Esophagus muscularis mucosa (tissue), 4 donors: ENCODE data around the gene DPF1. TPM values are rescaled to one million over a fixed set of nuclear protein-coding genes. Genes with fewer than 3 reads are reported as not detected.

ENCODE experiments used
- DNase-seq: peaks from one replicate; pipeline ENCODE4 v3.0.0-alpha.2; 2017; ENCODE audit errors: extremely low spot score
- H3K27ac ChIP-seq, 4 donors: fragments of 200-600 bp; sonication (generic); replicated peaks in 1 of 4; 1 replicate in 3 of 4; 2 replicates in 1 of 4; pipeline ENCODE4 v1.5.1; 2016 to 2019; ENCODE audit warnings: mild to moderate bottlenecking in 1 of 4
- H3K27me3 ChIP-seq, 4 donors: fragments of 200-600 bp; sonication (generic); one replicate each; pipeline versions ENCODE4 v1.5.1 to v1.6.0; 2016 to 2019
- H3K36me3 ChIP-seq, 4 donors: fragments of 200-600 bp; sonication (generic); one replicate each; pipeline ENCODE4 v1.5.1; 2016 to 2019
- H3K4me1 ChIP-seq, 4 donors: fragments of 200-600 bp; sonication (generic); one replicate each; pipeline ENCODE4 v1.5.1; 2016 to 2019
- H3K4me3 ChIP-seq, 4 donors: fragments of 200-600 bp; sonication (generic); 1 replicate in 2 of 4; 2 replicates in 2 of 4; pipeline ENCODE4 v1.5.1; 2016 to 2019; ENCODE audit warnings: mild to moderate bottlenecking in 4 of 4, moderate library complexity in 1 of 4
- H3K9me3 ChIP-seq, 4 donors: fragments of 200-600 bp; sonication (generic); 1 replicate in 3 of 4; 2 replicates in 1 of 4; pipeline ENCODE4 v1.5.1; 2016 to 2019
- EP300 ChIP-seq: sonication (generic); formaldehyde crosslinking; IDR thresholded peaks from one replicate; pipeline ENCODE4 v1.6.1; 2017; ENCODE audit warnings: antibody characterized with exemption
- POLR2A ChIP-seq: fragments of 450-650 bp; IDR thresholded peaks from one replicate; pipeline ENCODE4 v1.6.1; 2017; ENCODE audit warnings: antibody characterized with exemption, moderate library complexity, mild to moderate bottlenecking, low read depth
- POLR2AphosphoS5 ChIP-seq, 2 donors: sonication (generic); formaldehyde crosslinking; IDR thresholded peaks; one replicate each; pipeline ENCODE4 v1.6.1; 2017; ENCODE audit warnings: antibody characterized with exemption in 2 of 2
- WGBS: methylation state at CpG from one replicate; pipeline ENCODE4 v1.1.5; 2018; 5-methylcytosine and 5-hydroxymethylcytosine counted together
- intact Hi-C: fragments of 100-400 bp; cut with DNase I; formaldehyde crosslinking; loops from one replicate; pipeline ENCODE4 v1.15.1; 2023
- total RNA-seq, 4 donors: library from RNA; depleted of rRNA; stranded (reverse); fragments of >200 nt; gene quantifications; one replicate each; pipeline versions ENCODE4 v1.1.0 to v1.2.1, GENCODE V29; 2016
- TF ChIP-seq, protein P1 (sequence below), 3 experiments: fragments of 200-600 bp in 2 of 3; fragments of 450-650 bp in 1 of 3; sonication (generic) in 2 of 3; IDR thresholded peaks; one replicate each; pipeline ENCODE4 v1.5.1; 2017 to 2019; ENCODE audit warnings: antibody characterized with exemption in 3 of 3, mild to moderate bottlenecking in 2 of 3, moderate library complexity in 1 of 3

Gene DPF1
- total RNA-seq, 4 donors from 2014 or later = 0.17 to 0.83 TPM; not detected in 2

DNA sequence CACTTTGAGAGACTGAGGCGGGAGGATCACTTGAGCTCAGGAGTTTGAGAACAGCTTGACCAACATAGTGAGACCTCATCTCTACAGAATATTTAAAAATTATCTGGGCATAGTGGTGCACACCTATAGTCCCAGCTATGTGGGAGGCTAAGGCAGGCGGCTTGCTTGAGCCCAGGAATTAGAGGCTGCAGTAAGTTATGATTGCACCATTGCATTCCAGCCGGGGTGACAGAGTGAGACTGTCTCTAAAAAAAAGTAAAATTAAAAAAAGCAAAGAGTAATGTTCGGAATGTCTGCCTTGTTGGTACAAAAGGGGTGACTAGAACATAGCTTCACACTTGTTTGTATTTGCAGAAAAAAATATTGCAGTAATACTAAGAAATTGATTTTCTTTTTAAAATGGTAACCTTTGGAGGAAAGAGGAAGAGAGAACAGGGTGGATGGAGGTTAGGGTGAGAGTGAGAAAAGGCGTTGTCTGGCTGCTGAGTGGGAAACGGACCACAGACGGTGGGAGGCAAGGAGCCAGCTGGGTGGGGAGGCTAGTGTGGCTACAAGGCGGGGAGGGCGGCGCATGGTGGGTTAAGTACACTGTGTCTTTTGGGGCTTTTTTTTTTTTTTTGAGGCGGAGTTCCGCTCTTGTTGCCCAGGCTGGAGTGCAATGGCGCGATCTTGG is 21.9 kb upstream of the DPF1 start:
- Histone ChIP-seq H3K27ac (peak overlapping the region; percentile 72 to 92 (median 91)), H3K4me3 (peak overlapping the region in 3 of 4 donors; percentile 10 to 18 (median 12)), H3K36me3 (peaks cover 0 to 8% (median 2%) of the 10 kb centered on the region in 4 donors), H3K27me3 (no peaks in the 10 kb centered on the region), H3K9me3 (no peaks in the 10 kb centered on the region), H3K4me1 (peaks cover 36 to 77% (median 74%) of the 10 kb centered on the region in 4 donors)
- TF ChIP-seq, protein P1, sequence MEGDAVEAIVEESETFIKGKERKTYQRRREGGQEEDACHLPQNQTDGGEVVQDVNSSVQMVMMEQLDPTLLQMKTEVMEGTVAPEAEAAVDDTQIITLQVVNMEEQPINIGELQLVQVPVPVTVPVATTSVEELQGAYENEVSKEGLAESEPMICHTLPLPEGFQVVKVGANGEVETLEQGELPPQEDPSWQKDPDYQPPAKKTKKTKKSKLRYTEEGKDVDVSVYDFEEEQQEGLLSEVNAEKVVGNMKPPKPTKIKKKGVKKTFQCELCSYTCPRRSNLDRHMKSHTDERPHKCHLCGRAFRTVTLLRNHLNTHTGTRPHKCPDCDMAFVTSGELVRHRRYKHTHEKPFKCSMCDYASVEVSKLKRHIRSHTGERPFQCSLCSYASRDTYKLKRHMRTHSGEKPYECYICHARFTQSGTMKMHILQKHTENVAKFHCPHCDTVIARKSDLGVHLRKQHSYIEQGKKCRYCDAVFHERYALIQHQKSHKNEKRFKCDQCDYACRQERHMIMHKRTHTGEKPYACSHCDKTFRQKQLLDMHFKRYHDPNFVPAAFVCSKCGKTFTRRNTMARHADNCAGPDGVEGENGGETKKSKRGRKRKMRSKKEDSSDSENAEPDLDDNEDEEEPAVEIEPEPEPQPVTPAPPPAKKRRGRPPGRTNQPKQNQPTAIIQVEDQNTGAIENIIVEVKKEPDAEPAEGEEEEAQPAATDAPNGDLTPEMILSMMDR (IDR thresholded peaks at IDR 0.05) = no peak
- TF ChIP-seq POLR2A (no peak), EP300 (no peak), POLR2AphosphoS5 (IDR thresholded peaks at IDR 0.05) (peak in 1 of 2 donors; percentile 61)
- WGBS = 50% methylated on average over 14 of the region's 14 CpGs
- intact Hi-C loops = no loop called here
- DNase-seq = no peak

- H3K9me3 ChIP-seq = no peaks in the 10 kb centered on the region
- H3K36me3 ChIP-seq = peaks cover 0 to 2% (median 0%) of the 10 kb centered on the region in 4 donors
- no peak for DNase-seq
- WGBS = 76% methylated on average over 15 of the region's 15 CpGs
- TF ChIP-seq POLR2AphosphoS5 (IDR thresholded peaks at IDR 0.05) (no peak), EP300 (no peak), POLR2A (no peak)
- TF ChIP-seq, protein P1 (IDR thresholded peaks at IDR 0.05) = no peak
- H3K4me3 ChIP-seq = peak overlapping the region; percentile 1 to 39 (median 18)
- no peak overlapping the region for H3K27ac ChIP-seq
- H3K4me1 ChIP-seq = peaks cover 20 to 50% (median 50%) of the 10 kb centered on the region in 4 donors
- intact Hi-C loops = loop anchor here (2.0 kb wide), 1 partner anchor 92 kb away; the partner anchor contains the start of gene CATSPERG
- H3K27me3 ChIP-seq = peaks cover 0 to 10% (median 0%) of the 10 kb centered on the region in 4 donors
Measured at GRCh38 chr19:38243279-38243673, 19.3 kb upstream of the DPF1 start.

DNA sequence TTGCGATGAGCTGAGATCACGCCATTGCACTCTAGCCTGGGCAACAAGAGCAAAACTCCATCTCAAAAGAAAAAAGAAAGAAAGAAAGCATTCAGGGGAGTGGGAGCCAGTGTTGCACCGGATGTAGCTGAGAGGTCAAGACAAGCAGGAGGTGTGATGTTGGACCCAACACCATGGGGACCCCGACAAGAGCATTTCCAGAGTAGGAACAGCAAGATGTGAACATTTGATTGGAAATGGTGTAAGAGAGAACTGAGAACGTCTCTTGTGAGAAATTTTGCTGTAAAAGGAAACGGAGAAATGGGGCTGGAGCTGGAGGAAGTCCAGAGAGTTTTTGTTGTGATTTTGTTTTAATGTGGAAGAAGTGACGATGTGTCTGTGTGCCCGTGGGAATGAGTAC is 15.8 kb upstream of the DPF1 start:
- TF ChIP-seq, protein P1 (IDR thresholded peaks at IDR 0.05) = no peak
- no peak for TF ChIP-seq POLR2AphosphoS5 (IDR thresholded peaks at IDR 0.05)
- no peak for TF ChIP-seq POLR2A
- TF ChIP-seq EP300 = no peak
- Histone ChIP-seq H3K27ac (no peak overlapping the region), H3K27me3 (peaks cover 0 to 37% (median 0%) of the 10 kb centered on the region in 4 donors), H3K4me1 (peaks cover 7 to 17% (median 15%) of the 10 kb centered on the region in 4 donors), H3K9me3 (no peaks in the 10 kb centered on the region), H3K36me3 (no peaks in the 10 kb centered on the region), H3K4me3 (no peak overlapping the region)
- intact Hi-C loops = no loop called here
- WGBS = 51% methylated on average over 8 of the region's 8 CpGs
- DNase-seq = no peak

DNA sequence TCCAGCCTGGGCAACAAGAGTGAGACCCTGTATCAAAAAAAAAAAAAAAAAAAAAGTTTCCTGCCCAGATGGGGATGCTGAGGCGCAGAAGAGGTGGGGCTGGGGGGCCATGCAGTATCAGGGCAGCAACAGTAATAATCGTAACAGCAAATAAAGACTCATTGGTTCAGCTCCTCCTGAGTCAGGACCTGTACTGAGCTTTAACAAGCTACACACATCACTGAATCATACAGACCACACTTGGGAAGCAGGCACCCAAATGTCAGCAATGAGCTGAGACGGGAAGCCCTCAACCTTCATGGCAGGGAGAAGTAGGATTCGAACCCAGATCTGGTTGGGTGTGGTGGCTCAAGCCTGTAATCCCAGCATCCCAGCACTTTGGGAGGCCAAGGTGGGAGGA is 10.6 kb upstream of the DPF1 start:
- TF ChIP-seq POLR2A = no peak
- TF ChIP-seq, protein P1 (IDR thresholded peaks at IDR 0.05) = no peak
- TF ChIP-seq POLR2AphosphoS5 (IDR thresholded peaks at IDR 0.05) = no peak
- H3K27ac ChIP-seq = no peak overlapping the region
- WGBS = 87% methylated on average over 4 of the region's 4 CpGs
- intact Hi-C loops = no loop called here
- DNase-seq = no peak
- H3K4me1 ChIP-seq = peaks cover 0 to 3% (median 1%) of the 10 kb centered on the region in 4 donors
- no peaks in the 10 kb centered on the region for H3K9me3 ChIP-seq
- no peaks in the 10 kb centered on the region for H3K36me3 ChIP-seq
- no peak overlapping the region for H3K4me3 ChIP-seq
- H3K27me3 ChIP-seq = peaks cover 4 to 88% (median 13%) of the 10 kb centered on the region in 4 donors
